Left lung (tissue), 10 donors: Measurements from ENCODE around the gene DEFB114. TPM values are rescaled to one million over a fixed set of nuclear protein-coding genes. Genes with fewer than 3 reads are reported as not detected.
"Not testable (repeated sequence)": the region's sequence is repeated elsewhere in the genome, so short reads cannot be mapped to it uniquely, and the experiment has no call there.

Experiments
- ATAC-seq: fragments of 200-7000 bp; cut with Tn5 transposase; one replicate; pipeline ENCODE4 v1.9.1; 2020; ENCODE audit warnings: moderate library complexity
- DNase-seq, 4 donors: peaks; one replicate each; pipeline ENCODE4 v3.0.0-alpha.2; 2013 to 2020
- H3K27ac ChIP-seq, 2 donors: fragments of 200-600 bp; sonication (generic) in 1 of 2; one replicate each; pipeline versions ENCODE4 v1.5.0 to v1.8.0; 2020 to 2021
- H3K27me3 ChIP-seq, 2 donors: fragments of 200-600 bp; sonication (generic) in 1 of 2; one replicate each; pipeline versions ENCODE4 v1.5.0 to v1.8.0; 2020 to 2021
- H3K36me3 ChIP-seq, 2 donors: fragments of 200-600 bp; sonication (generic) in 1 of 2; one replicate each; pipeline versions ENCODE4 v1.5.0 to v1.8.0; 2020 to 2021
- H3K4me1 ChIP-seq, 2 donors: fragments of 200-600 bp; one replicate each; pipeline ENCODE4 v1.8.0; 2021
- H3K4me3 ChIP-seq, 2 donors: fragments of 200-600 bp; sonication (generic) in 1 of 2; one replicate each; pipeline versions ENCODE4 v1.5.0 to v1.8.0; 2020 to 2021; ENCODE audit warnings: mild to moderate bottlenecking in 1 of 2
- H3K9me3 ChIP-seq, 2 donors: fragments of 200-600 bp; sonication (generic) in 1 of 2; one replicate each; pipeline versions ENCODE4 v1.5.0 to v1.8.0; 2020 to 2021
- CTCF ChIP-seq, 2 donors: fragments of 200-600 bp; sonication (generic) in 1 of 2; IDR thresholded peaks; one replicate each; pipeline versions ENCODE4 v1.5.0 to v1.8.0; 2021; ENCODE audit warnings: antibody characterized with exemption in 2 of 2
- intact Hi-C, 2 donors: fragments of 100-400 bp; cut with DNase I; formaldehyde crosslinking; loops; one replicate each; pipeline versions ENCODE4 v1.11.2 to v1.14.2; 2022
- polyA plus RNA-seq, 6 donors: library from polyadenylated mRNA; unstranded; fragments of 120-200 nt; gene quantifications; one replicate each; pipeline ENCODE4 v1.2.1, GENCODE V29; 2013; ENCODE audit not compliant: insufficient read length in 6 of 6
- total RNA-seq, 2 donors: library from RNA; stranded (reverse); fragmentation: NEBNext Ultra II Directional; extraction: Animal tissue kit (Norgen Biotek cat#: 25700); gene quantifications; one replicate each; pipeline ENCODE4 v1.2.1, GENCODE V29; 2021
- donor health status: DM: no; HTN: yes; CAD: no.
- donor health status: DM: no; HTN: no; CAD: no.

Gene DEFB114
- total and polyA plus RNA-seq, 8 donors: not detected

- H3K36me3 ChIP-seq: no peaks in the 10 kb centered on the region
- no peak for ATAC-seq
- TF ChIP-seq CTCF (IDR thresholded peaks at IDR 0.05): no peak
- no peak for DNase-seq
- no peaks in the 10 kb centered on the region for H3K9me3 ChIP-seq
- H3K4me3 ChIP-seq: no peak overlapping the region
- H3K4me1 ChIP-seq: no peaks in the 10 kb centered on the region
- H3K27me3 ChIP-seq: no peaks in the 10 kb centered on the region
- no peak overlapping the region for H3K27ac ChIP-seq
- intact Hi-C loops: no loop called here
These were observed 8.1 kb downstream of the DEFB114 start for GRCh38 chr6:49955847-49956246.

GRCh38 chr6:49951926-49952325 lies 12.0 kb downstream of the DEFB114 start:
- Histone ChIP-seq H3K27me3 (no peaks in the 10 kb centered on the region), H3K4me1 (no peaks in the 10 kb centered on the region), H3K27ac (no peak overlapping the region), H3K9me3 (no peaks in the 10 kb centered on the region), H3K4me3 (no peak overlapping the region), H3K36me3 (no peaks in the 10 kb centered on the region)
- intact Hi-C loops: no loop called here
- no peak for DNase-seq
- ATAC-seq: no peak
- no peak for TF ChIP-seq CTCF (IDR thresholded peaks at IDR 0.05)

- H3K36me3 ChIP-seq: no peaks in the 10 kb centered on the region
- H3K9me3 ChIP-seq: no peaks in the 10 kb centered on the region
- H3K4me1 ChIP-seq: no peaks in the 10 kb centered on the region
- no peak for DNase-seq
- H3K4me3 ChIP-seq: no peak overlapping the region
- ATAC-seq: no peak
- no peak overlapping the region for H3K27ac ChIP-seq
- intact Hi-C loops: no loop called here
- H3K27me3 ChIP-seq: no peaks in the 10 kb centered on the region
- no peak for TF ChIP-seq CTCF (IDR thresholded peaks at IDR 0.05)
These were observed 13.6 kb downstream of the DEFB114 start for GRCh38 chr6:49950415-49950751.

- DNase-seq (no peak), ATAC-seq (no peak)
- H3K4me1 ChIP-seq: no peaks in the 10 kb centered on the region
- intact Hi-C loops: no loop called here
- no peaks in the 10 kb centered on the region for H3K36me3 ChIP-seq
- no peak overlapping the region for H3K27ac ChIP-seq
- H3K4me3 ChIP-seq: no peak overlapping the region
- H3K27me3 ChIP-seq: no peaks in the 10 kb centered on the region
- H3K9me3 ChIP-seq: no peaks in the 10 kb centered on the region
- no peak for TF ChIP-seq CTCF (IDR thresholded peaks at IDR 0.05)
These were observed 14.9 kb downstream of the DEFB114 start for GRCh38 chr6:49949062-49949461.

- H3K36me3 ChIP-seq: no peaks in the 10 kb centered on the region
- TF ChIP-seq CTCF (IDR thresholded peaks at IDR 0.05): no peak
- DNase-seq (no peak), ATAC-seq (no peak)
- no peaks in the 10 kb centered on the region for H3K9me3 ChIP-seq
- H3K4me1 ChIP-seq: no peaks in the 10 kb centered on the region
- no peak overlapping the region for H3K27ac ChIP-seq
- no peaks in the 10 kb centered on the region for H3K27me3 ChIP-seq
- H3K4me3 ChIP-seq: no peak overlapping the region
- intact Hi-C loops: no loop called here
These were observed 17.1 kb downstream of the DEFB114 start for GRCh38 chr6:49946835-49947234.

- intact Hi-C loops, H3K9me3 ChIP-seq, DNase-seq, H3K36me3 ChIP-seq, H3K4me1 ChIP-seq, H3K27me3 ChIP-seq, ATAC-seq, H3K27ac ChIP-seq, H3K4me3 ChIP-seq: not testable (repeated sequence)
These were observed 19.9 kb downstream of the DEFB114 start for GRCh38 chr6:49944068-49944467.
